GM19238 (cell line): ENCODE results near the gene RPS6KA3.
A peak's percentile ranks its signal among the peaks of the same experiment; 100 is the strongest.
"Not testable (repeated sequence)": the region's sequence is repeated elsewhere in the genome, so short reads cannot be mapped to it uniquely, and the experiment has no call there.

ENCODE experiments used
- DNase-seq: peaks from one replicate; pipeline ENCODE4 v3.0.0; 2011; ENCODE audit warnings: low spot score; ENCODE audit not compliant: insufficient read length

Gene RPS6KA3

GRCh38 chrX:20149326-20149725 lies 117.4 kb downstream of the RPS6KA3 start:
- no peak for DNase-seq

DNA sequence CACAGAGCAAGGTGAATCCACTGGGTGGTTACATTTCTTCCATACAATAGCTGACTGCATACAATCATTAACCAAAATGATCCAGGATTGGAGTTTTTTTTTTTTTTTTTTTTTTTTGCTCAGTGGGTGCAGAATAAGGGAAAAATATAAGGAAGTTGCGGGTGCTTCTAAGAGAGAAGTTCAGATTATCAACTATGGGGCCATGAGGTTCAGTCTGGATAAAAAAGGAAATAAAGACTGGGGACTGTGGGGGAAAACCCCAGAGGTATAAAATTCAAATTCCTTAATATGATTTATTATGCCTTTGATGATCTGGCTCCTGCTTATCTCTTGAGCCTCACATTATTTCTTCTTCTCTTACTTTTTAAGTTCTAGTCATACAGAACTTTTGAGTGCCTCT lies 119.1 kb downstream of the RPS6KA3 start:
- DNase-seq, result no peak

- DNase-seq, result no peak
These were observed 122.2 kb downstream of the RPS6KA3 start for GRCh38 chrX:20144491-20144890.

DNA sequence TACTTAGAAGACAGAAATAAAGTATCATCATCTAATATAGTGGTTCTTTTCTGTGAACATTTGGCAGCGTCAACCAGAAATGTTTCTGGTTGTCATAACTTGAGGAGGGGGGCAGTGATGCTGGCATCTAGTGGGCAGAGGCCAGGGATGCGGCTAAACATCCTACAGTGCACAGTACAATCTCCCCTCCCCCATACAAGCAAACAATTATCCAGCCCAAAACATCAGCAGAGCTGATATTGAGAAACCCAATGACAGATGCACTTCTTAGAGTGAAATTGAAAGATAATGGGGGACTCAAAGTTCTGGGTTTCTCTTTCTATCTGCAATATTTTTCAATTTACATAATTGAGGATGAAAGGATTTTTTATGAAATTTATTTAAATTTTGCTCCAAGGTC lies 123.1 kb downstream of the RPS6KA3 start:
- no peak for DNase-seq

DNA sequence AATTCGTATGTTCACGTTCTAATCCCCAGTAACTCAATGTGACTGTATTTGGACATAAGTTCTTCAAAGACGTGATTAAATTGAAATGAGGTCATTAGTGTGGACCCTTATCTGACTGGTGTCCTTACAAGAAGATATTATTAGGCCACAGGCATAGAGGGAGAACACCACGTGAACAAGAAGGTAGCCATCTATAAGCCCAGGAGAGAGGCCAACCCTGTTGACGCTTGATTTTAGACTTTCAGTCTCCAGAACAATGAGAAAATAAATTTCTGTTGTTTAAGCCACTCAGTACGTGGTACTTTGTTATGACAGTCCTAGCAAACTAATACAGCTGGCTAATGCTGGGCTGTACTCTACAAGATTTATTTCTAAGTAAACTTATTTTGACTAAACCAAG lies 123.6 kb downstream of the RPS6KA3 start:
- DNase-seq, result no peak

DNA sequence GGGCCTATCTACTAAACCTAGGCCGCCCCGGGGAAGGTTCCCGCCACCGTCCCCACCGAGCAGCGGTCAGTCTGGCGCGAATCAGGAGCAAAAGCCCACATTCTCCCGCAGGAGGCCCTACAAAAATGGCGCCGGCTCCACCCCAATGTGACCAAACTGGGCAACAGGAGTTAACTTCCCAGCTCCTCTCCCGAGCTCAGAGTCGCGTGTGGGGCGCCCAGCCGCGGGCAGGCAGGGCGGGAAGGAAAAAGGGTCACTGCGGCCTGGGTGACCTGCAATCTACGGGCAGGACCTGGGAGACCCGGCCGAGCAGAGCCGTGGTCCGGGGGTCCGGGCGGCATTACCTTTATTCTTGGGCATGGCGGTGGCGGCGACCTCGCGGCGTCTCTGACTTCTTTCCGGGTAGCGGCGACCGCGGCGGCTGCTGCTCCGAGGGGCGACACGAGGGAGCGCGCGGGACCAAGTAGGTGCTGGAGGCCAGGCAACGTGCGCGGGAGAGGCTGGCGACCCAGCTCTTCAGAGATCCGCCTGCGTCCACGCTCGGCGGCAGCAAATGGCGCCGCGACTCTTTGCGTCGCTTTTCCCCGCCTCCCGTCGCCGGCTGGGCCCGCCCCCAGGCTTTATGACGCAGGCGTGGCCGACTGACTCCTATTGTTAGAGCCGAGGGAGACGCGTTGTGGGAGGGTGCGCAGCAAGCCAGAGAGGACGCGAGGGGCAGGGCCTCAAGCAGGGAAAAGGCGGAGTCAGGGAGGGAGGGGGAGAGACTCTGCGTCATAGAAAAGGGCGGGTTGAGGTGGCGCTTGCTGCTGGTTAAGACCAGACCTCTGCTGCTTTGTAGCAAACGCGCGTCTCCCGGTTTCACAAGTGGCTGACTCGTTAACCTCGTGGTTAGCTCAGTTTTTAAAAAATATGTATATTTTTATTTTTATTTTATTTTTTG lies 125.2 kb downstream of the RPS6KA3 start, which contains the start of gene EIF1AX:
Gene EIF1AX (minus strand): TSS at position 558 of the 940 bp plus-strand sequence. CDS start 198 bp downstream, at position 360.
- peak; percentile 73 for DNase-seq

- no peak for DNase-seq
These were observed 126.3 kb downstream of the RPS6KA3 start for GRCh38 chrX:20140420-20140819.

DNA sequence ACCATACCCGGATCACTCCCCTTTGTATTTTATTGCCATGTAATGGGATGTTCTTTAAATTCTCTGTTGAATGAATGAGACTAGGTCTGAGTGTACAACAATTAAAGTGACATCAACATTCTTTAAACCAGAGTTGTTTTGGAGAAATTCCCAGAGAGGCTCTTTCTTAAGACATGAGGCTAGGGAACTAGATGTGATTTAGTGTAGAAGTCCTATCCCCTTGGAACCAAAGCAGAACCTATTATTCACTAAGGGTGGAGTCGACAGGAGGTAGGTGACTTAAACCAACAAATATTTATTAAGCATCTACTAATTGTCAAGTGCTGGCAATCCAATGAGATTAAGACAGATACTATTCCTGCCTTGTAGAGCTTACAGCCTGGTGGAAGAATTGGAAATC lies 126.7 kb downstream of the RPS6KA3 start:
- no peak for DNase-seq

GRCh38 chrX:20135944-20136343 lies 130.8 kb downstream of the RPS6KA3 start:
- DNase-seq, result no peak

GRCh38 chrX:20132666-20133065 lies 134.0 kb downstream of the RPS6KA3 start:
- DNase-seq, result no peak

- DNase-seq, result no peak
These were observed 136.4 kb downstream of the RPS6KA3 start for GRCh38 chrX:20130357-20130756.

DNA sequence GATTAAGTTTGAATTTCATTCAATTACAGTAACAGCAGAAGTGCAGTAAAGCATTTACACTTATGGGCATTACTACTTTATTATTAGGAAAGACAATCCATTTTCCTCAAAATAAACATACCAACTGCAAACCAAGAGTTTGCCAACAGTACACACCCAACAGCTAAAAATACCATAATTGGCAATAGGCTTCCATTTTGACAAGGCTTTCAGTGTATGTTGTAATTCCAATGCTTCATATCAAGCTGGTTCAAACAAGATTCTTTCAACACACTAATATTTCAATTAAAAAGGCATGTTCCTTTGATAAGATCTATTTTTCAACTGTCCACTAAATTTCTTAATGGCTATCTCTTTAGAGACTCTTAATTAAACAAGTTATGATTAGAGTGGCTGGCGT lies 137.2 kb downstream of the RPS6KA3 start:
- no peak for DNase-seq

DNA sequence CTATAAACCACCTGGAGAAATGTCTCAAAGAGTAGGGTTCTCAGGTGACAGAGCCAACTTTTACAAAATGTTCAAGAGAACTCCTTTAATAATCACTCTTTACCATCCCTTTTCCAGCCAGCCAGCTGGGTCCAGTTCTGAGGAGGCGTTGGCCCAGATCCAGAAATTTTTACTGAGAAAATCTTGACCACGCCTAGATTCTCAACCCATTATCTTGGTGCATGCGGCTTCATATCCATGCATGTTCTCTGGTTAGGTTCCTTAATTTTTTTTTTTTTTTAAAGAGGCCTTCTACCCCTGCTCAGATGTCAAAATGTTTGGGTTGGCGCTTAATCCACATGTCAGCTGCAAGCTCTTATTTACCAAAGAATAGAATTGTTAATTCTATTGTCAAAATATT lies 138.0 kb downstream of the RPS6KA3 start:
- DNase-seq, result no peak

GRCh38 chrX:20127440-20127839 lies 139.3 kb downstream of the RPS6KA3 start:
- DNase-seq, result not testable (repeated sequence)

GRCh38 chrX:20126833-20127232 lies 139.9 kb downstream of the RPS6KA3 start:
- DNase-seq, result not testable (repeated sequence)

DNA sequence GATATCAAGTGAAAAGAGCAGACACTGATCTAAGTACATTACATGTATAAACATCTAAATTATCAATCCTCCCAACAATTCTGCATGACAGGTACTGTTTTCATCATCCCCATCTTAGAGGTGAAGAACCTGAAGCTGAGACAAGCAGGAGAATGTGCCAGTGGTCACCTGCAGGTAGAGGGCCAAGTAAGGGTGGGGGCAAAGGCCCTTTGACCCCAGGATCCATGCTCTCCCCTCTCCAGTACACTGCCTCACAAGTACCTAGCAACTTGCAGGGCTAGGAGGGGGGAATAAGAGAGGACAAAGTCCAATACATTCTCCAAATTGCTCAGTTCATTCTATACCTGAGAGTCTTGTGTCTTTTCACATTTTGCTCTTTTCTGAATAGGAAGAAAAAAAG lies 141.7 kb downstream of the RPS6KA3 start:
- no peak for DNase-seq

DNA sequence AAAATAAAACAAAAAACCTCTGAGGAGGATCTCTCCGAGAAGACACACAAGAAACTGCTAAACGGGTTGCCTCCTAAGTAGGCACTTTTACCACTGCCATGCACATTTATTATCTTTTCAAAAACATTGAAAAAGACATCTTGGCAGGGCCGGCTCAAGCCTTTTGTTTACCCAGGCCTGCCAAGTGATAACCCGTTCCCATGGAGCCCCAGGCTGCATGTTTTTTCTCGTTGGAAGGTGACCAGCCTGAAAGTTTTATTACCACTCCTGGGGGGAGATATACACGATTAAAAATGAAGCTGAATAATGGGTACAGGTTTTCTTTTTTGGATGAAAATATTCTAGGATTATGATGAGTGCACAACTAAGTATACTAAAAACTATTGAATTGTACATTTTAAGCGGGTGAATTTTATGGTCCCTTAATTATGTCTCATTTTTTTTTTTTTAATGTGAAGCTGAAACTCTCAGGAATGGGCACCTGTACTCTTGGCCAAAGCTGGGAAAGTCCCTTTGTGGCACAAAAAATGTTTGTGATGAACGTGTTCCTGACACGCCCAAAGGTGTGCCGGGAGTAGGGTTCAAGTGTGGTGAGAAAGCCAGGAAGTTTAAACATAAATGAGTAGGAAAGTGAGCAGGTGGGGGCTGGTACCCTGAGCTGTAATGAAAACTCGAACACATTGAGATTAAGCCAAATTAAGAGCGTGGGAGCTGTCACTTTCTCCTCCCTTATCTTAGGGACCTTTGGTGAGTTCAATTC lies 148.5 kb downstream of the RPS6KA3 start:
- DNase-seq, result no peak

GRCh38 chrX:20116577-20117240 lies 150.0 kb downstream of the RPS6KA3 start, which contains the start of gene MAP7D2:
TSS of gene MAP7D2 (minus strand) at chrX:20116907. CDS start at chrX:20116879, 28 bp downstream.
- DNase-seq, result no peak

- DNase-seq, result no peak
These were observed 150.6 kb downstream of the RPS6KA3 start for GRCh38 chrX:20116087-20116576.

GRCh38 chrX:20112022-20112774 lies 154.5 kb downstream of the RPS6KA3 start:
- no peak for DNase-seq

DNA sequence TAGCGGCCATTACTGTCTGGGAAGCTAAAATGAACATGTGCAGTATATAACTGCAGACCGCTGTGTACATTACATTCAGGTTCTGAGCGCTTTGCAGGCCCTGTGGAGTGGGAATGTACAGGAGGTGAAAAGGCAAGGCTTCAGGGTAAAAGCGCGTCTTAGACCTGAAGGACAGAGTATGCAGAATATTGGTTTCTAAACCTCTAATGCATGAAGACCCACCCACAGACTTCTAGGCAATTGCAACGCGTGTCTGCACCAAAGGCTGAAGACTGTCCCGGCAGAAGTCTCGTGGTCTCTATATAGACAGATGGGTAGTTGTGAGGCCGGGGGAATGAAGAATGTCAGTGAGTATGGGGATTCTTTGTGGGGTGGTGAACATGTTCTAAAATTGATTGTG lies 155.4 kb downstream of the RPS6KA3 start:
- DNase-seq, result no peak
